Epidermal melanocyte (primary cell): ENCODE measurements around the gene ABCD1.
"Not testable (repeated sequence)": the region's sequence is repeated elsewhere in the genome, so short reads cannot be mapped to it uniquely, and the experiment has no call there.

Source experiments
- DNase-seq: peaks from one replicate; pipeline ENCODE4 v3.0.0; 2011; ENCODE audit warnings: low spot score; ENCODE audit not compliant: insufficient read length

The ABCD1 gene

GRCh38 chrX:153709726-153710674 is 14.7 kb upstream of the ABCD1 start:
- DNase-seq = no peak

GRCh38 chrX:153714256-153714655 is 10.4 kb upstream of the ABCD1 start:
- no peak for DNase-seq

GRCh38 chrX:153717445-153717844 is 7.2 kb upstream of the ABCD1 start:
- no peak for DNase-seq

GRCh38 chrX:153719238-153719637 is 5.4 kb upstream of the ABCD1 start:
- DNase-seq = no peak

GRCh38 chrX:153719701-153720100 is 5.0 kb upstream of the ABCD1 start:
- no peak for DNase-seq

GRCh38 chrX:153722704-153723350 is 1.8 kb upstream of the ABCD1 start:
- DNase-seq = no peak

GRCh38 chrX:153723351-153724251 is 1.1 kb upstream of the ABCD1 start:
- DNase-seq = no peak

- DNase-seq = no peak
Measured at GRCh38 chrX:153725039-153725831, 579 bp downstream of the ABCD1 start.

GRCh38 chrX:153725832-153726285 is 1.2 kb downstream of the ABCD1 start:
- no peak for DNase-seq

GRCh38 chrX:153726286-153727122 is 1.8 kb downstream of the ABCD1 start:
- DNase-seq = peak; percentile 46

- DNase-seq = no peak
Measured at GRCh38 chrX:153727123-153727931, 2.7 kb downstream of the ABCD1 start.

- DNase-seq = no peak
Measured at GRCh38 chrX:153728095-153728494, 3.4 kb downstream of the ABCD1 start.

GRCh38 chrX:153728951-153729631 is 4.4 kb downstream of the ABCD1 start:
- no peak for DNase-seq

GRCh38 chrX:153730115-153730514 is 5.5 kb downstream of the ABCD1 start:
- DNase-seq = not testable (repeated sequence)

- DNase-seq = no peak
Measured at GRCh38 chrX:153731117-153731844, 6.6 kb downstream of the ABCD1 start.

GRCh38 chrX:153731845-153732215 is 7.2 kb downstream of the ABCD1 start:
- DNase-seq = no peak

GRCh38 chrX:153732401-153732800 is 7.7 kb downstream of the ABCD1 start:
- DNase-seq = no peak
